HG02870 (cell line): ENCODE measurements around the gene GRPEL2.
"Not testable (repeated sequence)": the region's sequence is repeated elsewhere in the genome, so short reads cannot be mapped to it uniquely, and the experiment has no call there.

Experiments
- ATAC-seq: cut with Tn5 transposase; IDR thresholded peaks from one replicate; pipeline ENCODE4 v1.9.1; 2021; ENCODE audit warnings: mild to moderate bottlenecking, moderate library complexity; ENCODE audit not compliant: unreplicated experiment

GRPEL2 gene

DNA sequence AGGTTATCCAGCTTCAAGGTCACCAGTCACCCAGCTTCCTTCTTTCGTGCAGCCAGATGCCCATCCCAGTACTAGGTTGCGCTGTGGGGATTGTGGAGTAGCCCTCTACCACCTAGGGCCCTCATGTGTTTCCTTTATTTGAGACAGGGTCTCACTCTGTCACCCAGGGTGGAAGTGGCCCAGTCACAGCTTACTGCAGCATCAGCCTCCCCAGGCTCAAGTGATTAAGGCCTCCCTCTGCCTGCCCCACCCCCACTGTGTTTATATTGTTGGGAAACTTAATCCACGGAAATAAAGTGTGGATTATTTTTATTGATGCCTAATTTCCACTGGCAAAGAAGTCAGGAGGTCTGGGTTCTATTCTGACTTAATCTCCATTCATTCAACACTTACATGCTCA lies 29.5 kb downstream of the GRPEL2 start:
- ATAC-seq: no peak

DNA sequence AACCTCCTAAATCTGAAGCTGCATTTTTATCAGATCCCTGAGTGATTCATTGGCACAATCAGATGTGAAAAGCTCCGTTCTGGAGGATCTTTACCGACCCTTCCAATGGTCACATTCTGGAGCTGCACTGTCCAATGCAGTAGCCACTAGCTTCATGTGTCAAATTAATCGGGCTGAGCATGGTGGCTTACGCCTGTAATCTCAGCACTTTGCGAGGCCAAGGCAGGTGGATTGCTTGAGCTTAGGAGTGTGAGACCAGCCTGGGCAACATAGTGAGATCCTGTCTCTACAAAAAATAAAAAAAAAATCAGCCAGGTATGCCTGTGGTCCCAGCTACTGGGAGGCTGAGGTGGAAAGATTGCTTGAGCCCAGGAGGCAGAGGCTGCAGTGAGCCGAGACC lies 30.1 kb downstream of the GRPEL2 start:
- ATAC-seq: no peak

DNA sequence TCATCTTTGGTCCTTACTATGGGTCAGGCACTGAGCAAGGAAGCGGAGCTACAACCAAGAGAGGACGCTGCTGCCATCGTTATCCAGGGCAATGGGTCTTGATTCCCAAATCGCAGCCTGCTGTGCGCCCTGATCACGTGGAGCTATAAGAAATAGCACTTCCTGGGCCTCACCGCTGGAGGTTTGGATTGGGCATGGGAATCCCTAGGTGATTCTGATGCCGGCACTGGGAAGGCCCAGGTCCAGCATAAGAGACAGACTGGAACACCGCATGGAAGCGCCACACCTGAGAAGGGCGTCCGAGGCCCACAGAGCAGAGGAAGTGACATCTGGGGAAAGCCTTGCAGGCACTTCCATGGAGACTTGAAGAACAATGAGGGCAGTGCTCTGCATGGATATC lies 30.8 kb downstream of the GRPEL2 start:
- no peak for ATAC-seq

DNA sequence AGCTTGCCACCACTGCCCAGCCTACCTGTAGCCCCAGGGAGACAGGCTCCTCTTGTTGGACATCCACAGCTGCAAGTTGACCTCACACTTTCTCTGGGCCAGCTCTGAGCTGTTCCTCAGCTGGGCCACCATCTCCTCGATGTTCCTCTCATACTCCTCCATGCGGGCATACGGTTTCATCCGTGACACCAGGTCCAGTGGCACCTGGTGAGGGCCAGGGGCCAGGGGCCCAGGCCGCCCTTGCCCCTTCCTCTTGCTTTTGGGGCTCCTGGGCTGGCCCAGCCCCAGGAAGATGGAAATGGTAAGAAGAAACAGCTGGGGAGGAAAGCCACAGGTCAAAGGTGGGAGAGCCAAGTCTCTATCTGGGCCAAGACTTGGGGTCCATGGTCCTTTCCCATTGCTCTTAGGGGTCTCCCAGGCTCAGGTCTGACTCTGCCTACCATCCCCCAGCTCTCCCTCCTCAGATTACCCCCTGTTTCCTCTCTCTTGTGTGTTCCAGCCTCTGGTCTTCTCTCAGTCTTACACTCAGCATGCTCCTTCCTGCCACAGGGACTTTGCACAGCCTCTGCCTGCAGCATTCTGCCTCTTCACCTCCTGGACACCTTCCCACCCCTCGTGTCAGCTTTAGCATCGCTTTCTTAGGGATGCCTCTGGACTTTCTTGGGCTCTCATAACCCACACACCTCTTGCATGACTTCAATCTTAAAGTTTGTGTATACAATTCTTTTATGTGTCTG lies 31.6 kb downstream of the GRPEL2 start:
- no peak for ATAC-seq

DNA sequence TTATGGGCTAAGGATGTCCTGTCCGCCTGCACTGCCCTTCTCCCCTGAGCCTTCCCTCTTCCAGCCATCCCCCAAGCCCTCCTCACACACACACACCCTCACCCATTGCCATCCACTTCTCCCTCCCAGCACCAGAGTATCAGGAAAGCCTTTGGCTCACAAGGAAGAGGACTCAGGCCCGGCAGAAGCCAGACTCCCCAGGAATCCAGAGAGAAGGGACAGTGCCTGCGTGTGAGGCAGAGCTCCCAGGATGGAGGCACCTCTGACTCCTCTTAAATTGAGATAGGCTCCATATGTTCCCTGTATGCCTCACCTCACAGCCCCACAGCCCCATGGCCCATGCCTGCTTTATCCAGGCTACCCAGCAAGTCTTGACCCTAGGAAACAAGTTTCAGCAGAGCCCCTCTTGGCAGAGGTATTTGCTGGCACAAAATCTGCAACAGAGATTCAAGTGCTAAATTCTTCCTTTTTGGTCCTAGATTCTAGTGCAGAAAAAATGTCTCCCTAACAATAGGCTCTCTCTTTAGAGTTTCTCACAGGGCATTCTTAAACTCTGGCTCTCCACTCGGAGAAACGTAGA lies 33.0 kb downstream of the GRPEL2 start:
- no peak for ATAC-seq

DNA sequence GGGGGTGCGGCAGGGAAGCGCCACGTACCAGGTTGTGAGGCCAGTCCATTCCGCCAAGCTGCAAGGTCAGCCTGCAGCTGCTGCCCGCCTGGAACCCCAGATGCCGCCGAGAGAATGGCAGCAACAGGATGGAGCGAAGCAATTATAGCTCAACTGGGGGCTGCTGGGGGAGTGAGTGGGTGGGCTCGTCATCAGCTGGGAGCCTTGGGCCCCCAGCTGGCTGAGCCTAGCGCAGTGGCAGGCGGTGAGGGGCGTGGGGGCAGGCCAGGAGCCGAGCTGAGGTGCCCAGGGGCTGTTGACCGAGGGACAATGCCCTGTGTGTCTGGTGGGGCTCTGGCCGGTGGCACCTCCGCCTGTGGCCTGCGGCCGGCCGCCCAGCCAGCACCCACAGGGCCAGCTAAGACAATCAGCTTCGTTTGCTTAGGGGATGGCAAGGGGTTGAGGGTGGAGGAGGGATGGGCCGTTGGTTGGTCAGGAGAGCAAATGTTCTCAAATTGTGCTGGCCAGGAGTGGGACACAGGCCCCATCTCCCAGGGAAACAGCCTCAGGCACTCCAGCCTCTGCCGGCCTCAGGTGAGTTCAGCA lies 34.0 kb downstream of the GRPEL2 start, which contains the start of gene IL17B:
Gene IL17B, minus strand, starts transcription at position 116 of the 585 bp plus-strand sequence. Its CDS starts 67 bp downstream, at position 49.
- ATAC-seq: no peak

DNA sequence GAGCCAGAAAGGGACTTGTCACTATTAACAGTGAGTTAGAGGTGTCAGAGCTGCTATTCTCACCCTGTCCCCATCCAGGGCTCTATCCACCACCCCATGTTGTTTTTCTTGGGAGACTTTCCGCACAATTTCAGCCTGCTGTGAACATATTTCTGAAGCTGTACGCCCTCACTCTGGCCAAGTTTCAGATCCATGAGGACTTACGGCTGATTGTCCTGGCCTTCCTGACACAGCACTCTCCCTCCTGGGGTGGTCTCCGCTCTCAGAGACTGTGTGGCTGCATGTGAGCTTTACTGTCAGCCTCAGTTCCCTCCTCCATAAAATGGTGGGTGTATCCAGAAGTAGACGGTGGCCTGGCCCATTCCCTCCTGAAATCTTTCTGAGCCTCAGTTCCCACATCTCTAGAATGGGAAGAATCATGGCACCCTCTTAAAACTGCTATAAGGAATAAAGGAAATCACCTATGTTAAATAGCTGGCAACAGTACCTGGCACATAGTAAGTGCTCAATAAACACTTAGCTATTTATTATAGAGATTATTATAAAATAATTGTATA lies 34.6 kb downstream of the GRPEL2 start:
- ATAC-seq: no peak

DNA sequence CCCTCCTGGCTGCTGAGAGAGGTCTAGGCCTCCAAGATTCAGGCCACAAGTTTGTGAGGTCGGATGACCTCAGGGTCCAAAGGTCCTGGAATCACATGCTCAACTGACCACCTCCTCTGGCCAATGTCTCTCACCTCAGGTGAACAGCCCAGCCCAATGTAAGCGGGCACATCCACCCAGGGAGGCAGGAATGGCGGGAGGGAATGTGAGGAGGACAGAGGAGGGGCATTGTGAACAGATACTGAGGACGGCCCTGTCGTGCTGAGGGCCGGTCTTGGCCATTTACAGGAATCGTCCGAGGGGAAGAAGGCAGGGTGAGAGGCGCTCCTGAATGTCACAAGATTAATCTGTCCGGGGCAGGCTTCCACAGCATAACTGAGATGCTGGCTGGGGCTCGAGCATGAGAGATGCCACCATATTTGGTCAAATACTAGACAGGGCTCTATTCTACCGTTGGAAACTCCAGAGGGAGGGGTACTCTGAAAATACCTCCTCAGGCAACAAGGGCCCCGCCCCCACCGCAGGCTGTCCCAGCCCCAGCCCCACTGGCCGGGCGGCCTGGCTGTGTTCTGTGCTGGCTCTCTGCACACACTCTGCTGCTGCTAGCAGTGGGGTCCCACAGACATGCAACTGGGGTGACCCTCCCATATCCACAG lies 35.3 kb downstream of the GRPEL2 start:
- ATAC-seq: no peak

DNA sequence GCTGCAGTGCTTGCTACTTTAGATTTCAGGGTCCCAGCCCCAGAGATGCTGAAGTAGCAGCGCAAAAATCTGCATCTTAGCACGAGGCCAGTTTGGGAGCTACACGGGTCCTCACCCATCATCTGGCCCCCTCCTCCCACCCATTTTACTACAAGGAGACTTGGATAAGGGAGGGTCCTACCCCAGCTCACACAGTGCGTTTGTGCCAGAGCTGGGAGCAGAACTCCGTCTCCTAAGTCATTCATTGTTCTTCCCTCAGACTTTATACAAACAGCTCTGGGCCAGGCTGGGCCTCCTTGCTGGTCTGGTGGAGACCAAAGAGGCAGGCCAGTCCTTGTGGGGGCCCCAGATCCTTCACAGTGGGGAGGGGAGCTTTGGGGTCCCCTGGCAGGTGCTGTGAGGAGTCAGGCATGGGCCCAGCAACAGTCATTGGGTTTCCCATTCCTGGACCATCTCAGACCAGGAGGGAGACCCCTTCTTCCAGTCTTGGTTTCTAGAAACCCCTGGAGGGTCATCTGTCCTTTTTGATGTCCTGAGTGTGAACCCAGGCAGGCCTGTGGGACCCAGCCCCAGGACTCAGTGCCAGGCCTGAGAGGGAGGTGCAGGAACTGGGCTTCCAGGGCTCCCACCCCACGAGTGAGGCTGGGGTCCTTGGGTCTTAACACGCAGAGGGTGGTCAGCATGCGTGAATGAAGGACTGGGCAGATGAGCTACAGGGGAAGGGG lies 36.1 kb downstream of the GRPEL2 start:
- ATAC-seq: no peak

DNA sequence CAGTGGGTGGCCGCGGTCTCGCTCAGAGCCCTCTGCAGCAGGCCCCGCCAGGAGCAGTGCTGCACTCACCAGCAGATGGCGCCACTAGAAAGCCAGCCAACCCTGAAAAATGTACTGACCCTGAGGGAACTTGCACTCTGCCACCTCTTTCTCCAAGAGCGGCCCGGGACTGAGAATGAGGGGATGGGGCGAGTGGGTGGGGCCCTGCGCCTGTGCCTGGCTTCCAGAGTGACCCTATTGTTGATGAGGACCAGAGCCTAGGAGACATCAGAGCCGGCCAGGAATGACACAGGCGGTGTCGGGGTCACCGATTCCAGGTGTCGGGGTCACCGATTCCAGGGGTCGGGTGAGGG lies 36.7 kb downstream of the GRPEL2 start:
- ATAC-seq: peak; percentile 80

DNA sequence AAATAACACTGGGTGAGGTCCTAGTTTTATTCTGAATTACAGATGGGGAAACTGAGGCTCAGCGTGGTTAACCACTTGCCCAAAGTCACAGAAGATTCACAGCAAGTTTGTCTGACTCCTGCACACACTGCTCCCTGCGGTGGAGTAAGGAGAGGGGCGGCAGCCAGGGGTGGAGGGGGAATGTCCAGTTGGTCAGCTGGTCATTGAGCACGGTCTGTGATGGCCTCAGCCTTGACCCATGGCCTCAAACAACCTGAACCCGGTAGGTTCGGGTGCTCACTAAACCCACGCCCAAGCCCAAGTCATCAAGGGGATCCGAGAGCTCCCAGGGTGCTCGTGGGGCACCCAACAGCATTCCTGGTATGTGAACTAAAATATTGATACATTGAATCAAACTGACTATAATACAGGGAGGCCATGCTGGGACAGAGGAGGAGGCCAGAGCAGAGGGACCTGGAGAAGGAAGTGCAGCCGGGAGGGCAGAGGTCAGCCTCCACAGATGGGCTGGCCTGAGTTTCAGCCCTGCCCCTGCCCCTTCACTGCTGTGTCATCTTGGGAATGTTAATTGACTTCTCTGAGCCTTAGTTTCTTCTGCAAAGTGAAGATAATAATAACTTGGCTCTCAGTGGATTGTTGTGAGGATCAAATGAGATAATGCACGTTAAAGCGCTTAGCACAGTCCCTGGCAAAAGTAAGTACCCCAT lies 37.4 kb downstream of the GRPEL2 start:
- ATAC-seq: no peak

DNA sequence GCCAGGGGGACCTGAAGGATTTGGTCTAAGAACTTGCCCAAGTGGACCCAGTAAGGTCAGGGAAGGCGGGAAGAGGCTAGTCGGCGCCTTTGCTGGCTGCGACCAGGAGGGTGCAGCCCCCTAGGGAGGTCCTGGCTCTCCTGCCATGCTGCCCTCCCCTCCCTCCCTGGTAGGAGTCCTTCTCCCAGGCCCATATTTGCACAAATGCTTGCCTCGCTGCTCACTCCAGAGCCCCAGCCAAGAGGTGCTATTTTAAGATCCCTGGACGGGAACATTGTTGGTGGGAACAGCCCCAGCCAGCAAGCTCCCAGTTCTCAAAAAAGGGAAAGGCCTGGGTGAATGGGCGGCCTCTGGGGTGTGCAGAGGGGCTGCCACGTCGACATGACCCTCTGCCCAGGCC lies 38.1 kb downstream of the GRPEL2 start:
- no peak for ATAC-seq

DNA sequence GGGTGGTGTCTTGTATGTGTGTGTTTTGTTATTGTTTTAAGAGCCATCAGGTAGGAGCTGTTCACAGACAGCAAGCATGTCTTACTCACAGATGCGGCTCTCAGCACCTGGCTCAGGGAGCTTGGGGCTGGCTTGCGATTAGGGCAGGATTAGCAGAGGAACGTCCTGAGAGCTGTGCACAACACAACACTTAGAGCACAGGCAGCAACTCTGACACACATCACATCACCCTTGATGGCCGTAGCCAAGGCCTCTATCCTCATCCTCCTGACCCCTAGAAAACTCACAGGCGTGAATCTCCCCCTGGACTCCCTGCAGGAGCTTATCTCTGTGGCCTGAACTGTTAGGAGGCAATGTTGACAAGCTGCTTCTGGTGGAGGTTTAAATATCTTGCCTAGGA lies 40.9 kb downstream of the GRPEL2 start:
- ATAC-seq: no peak

DNA sequence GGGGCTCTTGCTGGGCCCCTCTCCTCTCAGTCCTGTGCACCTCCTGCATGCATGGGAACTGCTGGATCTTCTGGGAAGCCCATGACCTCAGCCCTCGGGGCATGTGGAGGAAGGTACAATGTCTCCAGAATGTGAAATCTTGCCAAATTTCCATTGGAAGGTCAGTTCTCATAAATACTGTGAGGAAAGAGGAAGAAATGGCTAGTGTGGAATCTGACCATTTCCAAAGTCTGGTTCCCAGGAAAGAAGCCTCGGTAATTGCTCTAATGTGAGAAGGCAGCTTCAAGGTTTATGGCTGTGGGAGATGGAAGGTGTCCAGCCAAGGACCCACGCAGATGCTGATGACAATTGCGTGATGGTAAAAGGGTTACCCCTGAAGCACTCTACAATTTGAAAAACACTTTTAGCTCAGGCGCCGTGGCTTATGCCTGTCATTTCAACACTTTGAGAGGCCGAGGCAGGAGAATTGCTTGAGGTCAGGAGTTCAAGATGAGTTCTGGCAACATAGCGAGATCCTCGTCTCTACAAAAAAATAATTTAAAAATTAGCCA lies 41.9 kb downstream of the GRPEL2 start:
- no peak for ATAC-seq

DNA sequence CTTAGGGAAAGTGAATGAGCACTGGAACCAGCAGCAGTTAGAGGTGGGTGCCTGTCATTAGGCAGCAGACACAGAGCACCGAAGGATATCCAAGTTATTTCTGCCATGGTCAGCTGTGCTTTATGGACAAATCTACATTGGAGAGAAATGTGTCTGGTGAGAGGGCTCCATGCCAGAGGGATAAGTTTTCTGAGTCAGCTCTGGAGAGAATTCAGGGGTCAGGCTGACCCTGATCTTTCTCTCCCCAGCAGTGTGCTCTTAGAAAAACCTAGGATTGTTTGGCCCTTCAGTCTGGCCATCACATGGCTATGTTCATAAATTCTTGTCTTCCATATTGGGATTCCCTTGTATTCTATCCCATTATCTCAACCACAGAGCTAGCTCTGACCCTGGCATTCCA lies 42.7 kb downstream of the GRPEL2 start:
- ATAC-seq: no peak

DNA sequence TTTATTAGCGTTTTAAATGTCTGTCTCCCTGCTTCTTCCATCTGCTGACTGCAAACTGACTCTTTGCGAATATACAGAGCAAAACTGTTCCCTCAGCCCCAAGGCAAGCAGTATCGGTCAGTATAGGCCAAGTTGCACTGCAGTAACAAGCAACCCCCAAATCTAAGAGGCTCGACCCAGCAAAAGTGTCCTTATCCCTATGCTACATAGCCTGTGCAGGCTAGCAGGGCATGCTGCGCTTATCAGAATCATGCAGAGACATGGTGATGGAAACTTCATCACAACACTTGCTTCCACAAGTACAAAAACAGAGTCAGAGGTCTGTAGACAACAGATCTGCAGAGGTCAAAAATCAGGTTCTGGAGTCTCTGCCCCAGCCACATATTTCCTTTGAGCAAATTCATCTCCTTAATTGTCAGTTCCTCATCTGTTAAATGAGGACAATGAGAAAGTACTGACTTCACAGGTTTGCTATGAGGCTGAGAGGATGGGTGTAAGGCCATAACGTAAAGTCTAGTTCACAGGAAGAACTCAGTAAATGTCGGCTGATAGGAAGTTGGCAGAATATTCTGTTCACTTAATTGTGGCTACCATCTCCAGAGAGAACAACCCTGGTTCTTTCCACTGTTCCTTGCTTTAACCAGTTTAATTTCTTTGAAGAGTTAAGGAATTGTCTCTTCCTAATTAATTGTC lies 43.3 kb downstream of the GRPEL2 start:
- no peak for ATAC-seq

DNA sequence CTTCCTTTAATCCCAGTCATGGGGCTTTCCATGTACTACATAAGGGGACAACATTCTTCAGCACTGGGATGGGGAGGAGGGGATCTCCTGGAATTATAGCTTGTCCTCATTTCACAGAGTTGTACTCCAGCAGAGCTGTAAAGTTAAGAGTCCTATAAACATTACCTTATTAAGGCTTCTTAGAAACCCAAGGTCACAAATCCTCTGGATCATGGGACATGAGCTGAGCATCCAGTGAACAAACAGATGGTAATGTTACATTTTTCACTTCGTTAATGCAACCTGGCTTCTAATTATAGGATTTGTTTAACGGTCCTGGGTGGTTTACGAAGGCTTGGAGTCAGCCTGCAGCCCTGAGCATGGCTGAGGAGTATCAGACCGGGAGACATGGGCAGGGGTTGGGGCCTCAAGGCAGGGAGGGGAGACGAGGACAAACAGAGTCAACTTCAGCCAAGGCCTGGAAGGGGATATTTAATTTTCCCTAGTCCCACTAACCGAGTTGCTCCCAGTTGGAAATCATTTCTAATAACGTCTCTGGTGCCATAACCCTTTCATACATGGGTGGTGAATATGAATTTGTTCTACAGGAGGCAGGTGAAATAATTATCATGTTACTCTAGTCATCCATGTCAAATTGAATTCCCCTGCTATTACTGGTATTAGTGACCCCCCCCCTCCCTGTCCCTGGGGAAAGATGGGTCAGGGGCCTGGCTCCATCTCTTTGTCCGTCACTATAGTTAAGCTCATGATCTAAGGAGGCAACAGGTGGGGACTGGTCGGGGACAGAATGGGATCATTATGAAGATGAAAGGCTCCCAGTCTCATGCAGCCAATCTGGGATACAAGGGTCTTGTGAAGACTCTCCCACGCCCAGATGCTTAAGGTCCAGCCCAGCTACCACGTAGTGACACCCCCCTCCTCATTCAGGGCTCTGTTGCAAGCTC lies 44.5 kb downstream of the GRPEL2 start:
- ATAC-seq: no peak

DNA sequence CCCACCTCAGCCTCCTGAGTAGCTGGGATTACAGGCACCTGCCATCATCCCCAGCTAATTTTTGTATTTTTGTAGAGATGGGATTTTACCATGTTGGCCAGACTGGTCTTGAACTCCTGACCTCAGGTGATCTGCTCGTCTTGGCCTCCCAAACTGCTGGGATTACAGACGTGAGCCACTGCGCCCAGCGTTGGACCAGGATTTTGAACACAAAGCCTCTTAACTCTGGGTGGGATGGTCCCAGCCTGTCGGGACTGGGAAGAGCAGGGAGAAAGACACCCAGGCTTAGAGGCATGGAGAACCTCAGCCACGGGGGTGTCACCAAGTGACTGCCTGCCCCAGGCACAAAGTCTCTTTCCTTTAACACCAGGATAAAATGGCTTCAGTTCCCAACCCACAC lies 45.8 kb downstream of the GRPEL2 start:
- not testable (repeated sequence) for ATAC-seq
